GM10248 (cell line): Measurements from ENCODE around the gene RGS12.

Experiments
- CTCF ChIA-PET: fragments of 300-600 bp; sonication (Branson Sonifier 250); formaldehyde crosslinking; extraction: SDS; loops from one replicate; lab custom pipeline; 2021; ENCODE audit warnings: antibody characterized with exemption; lab: Yijun Ruan, JAX
- POLR2A ChIA-PET: fragments of 350-650 bp; sonication (Branson Sonifier 250); formaldehyde crosslinking; extraction: SDS; loops from one replicate; lab custom pipeline; 2020; ENCODE audit warnings: antibody characterized with exemption; lab: Yijun Ruan, JAX
- DNase-seq: peaks from one replicate; pipeline ENCODE4 v3.0.0; 2012; ENCODE audit errors: extremely low spot score
- CTCF ChIP-seq: IDR thresholded peaks from 2 replicates; pipeline ENCODE4 v1.5.1; 2012; ENCODE audit warnings: mild to moderate bottlenecking, low read depth; ENCODE audit errors: extremely low read depth, missing control alignments, control extremely low read depth

The RGS12 gene

GRCh38 chr4:3312362-3312761 is 19.5 kb downstream of the RGS12 start:
- POLR2A ChIA-PET, result no interaction called here
- no peak for TF ChIP-seq CTCF
- DNase-seq, result no peak
- CTCF ChIA-PET, result interaction anchor here (1.2 to 1.5 kb wide), 3 partner anchors 15 to 30 kb away, joined by 3 read pairs; no protein-coding TSS in a partner anchor

GRCh38 chr4:3313139-3313538 is 20.3 kb downstream of the RGS12 start:
- POLR2A ChIA-PET, result no interaction called here
- CTCF ChIA-PET, result interaction anchor here (1.3 to 1.5 kb wide), 2 partner anchors 21 to 29 kb away, joined by 3 read pairs; no protein-coding TSS in a partner anchor
- no peak for DNase-seq
- TF ChIP-seq CTCF, result no peak

- no peak for DNase-seq
- CTCF ChIA-PET, result no interaction called here
- TF ChIP-seq CTCF, result no peak
- POLR2A ChIA-PET, result no interaction called here
Measured at GRCh38 chr4:3313556-3314228, 20.9 kb downstream of the RGS12 start.

- no peak for DNase-seq
- POLR2A ChIA-PET, result no interaction called here
- CTCF ChIA-PET, result no interaction called here
- TF ChIP-seq CTCF, result no peak
Measured at GRCh38 chr4:3314706-3315260, 22.0 kb downstream of the RGS12 start.

GRCh38 chr4:3315566-3315965 is 22.7 kb downstream of the RGS12 start:
- no peak for DNase-seq
- POLR2A ChIA-PET, result no interaction called here
- CTCF ChIA-PET, result interaction anchor here (1.3 kb wide), 1 partner anchor 31 kb away, joined by 4 read pairs; no protein-coding TSS in a partner anchor
- no peak for TF ChIP-seq CTCF

GRCh38 chr4:3316146-3316545 is 23.3 kb downstream of the RGS12 start:
- CTCF ChIA-PET, result interaction anchor here (1.3 kb wide), 1 partner anchor 30 kb away, joined by 4 read pairs; no protein-coding TSS in a partner anchor
- POLR2A ChIA-PET, result no interaction called here
- no peak for TF ChIP-seq CTCF
- DNase-seq, result no peak
